HG03060 (cell line): Measurements from ENCODE around the gene BIRC3.
"Not testable (repeated sequence)": the region's sequence is repeated elsewhere in the genome, so short reads cannot be mapped to it uniquely, and the experiment has no call there.

Source experiments
- ATAC-seq: cut with Tn5 transposase; IDR thresholded peaks from one replicate; pipeline ENCODE4 v1.9.1; 2021; ENCODE audit warnings: low read depth, moderate number of reproducible peaks; ENCODE audit not compliant: unreplicated experiment

BIRC3 gene

DNA sequence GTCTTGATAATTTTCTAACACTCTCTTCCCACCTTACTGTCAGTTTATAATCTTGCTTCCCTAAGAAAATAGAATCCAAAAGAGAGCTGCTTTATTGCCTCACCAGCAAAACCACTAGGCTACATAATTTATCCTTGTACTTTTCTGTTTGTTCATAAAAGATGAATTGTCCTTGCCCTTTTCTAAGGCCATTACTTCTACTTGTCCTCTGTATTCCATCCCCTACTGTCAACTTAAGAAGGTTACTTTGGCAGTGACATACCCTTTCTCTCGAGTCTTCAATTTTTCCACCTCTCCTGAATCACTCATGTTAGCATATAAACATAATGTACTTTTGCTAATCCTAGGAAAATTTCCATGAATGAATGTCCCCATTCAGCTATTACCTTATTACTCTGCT, 47.7 kb downstream of the BIRC3 start:
- no peak for ATAC-seq

DNA sequence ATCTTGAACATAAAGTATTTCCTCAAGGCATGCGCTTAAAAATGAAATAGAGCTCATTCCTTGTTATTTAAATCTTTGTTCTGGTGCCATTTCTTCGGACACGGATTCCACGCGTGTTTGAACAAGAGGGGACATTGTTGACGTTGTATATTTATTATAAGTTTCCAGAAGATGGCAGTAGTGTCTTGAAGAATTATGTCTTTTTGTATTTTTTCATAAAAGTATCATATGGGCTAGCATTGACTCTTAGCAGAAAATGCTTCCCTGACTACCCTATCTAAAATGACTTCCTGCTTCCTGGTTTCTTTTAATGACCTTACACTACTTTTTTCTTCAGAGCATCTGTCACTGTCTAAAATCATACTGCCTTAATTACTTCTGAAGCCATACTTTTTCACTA, 50.1 kb downstream of the BIRC3 start:
- no peak for ATAC-seq

DNA sequence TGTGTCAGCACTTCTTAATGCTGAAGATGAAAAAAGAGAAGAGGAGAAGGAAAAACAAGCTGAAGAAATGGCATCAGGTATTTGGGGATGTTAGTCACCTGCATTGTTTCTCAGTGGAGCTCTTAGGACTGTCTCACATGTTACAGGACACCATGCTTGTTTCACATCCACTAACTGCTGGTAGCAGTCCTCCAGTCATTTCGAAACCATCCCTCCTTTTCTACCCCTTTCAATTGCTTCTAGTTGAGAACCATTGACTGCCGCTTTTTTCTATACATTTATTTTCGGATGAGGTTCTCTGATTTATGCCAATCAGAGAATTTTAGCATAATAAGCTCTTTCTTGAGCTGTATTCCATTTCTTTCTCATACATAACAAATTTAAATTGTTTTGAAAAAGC, 51.2 kb downstream of the BIRC3 start:
- peak; percentile 100 for ATAC-seq

DNA sequence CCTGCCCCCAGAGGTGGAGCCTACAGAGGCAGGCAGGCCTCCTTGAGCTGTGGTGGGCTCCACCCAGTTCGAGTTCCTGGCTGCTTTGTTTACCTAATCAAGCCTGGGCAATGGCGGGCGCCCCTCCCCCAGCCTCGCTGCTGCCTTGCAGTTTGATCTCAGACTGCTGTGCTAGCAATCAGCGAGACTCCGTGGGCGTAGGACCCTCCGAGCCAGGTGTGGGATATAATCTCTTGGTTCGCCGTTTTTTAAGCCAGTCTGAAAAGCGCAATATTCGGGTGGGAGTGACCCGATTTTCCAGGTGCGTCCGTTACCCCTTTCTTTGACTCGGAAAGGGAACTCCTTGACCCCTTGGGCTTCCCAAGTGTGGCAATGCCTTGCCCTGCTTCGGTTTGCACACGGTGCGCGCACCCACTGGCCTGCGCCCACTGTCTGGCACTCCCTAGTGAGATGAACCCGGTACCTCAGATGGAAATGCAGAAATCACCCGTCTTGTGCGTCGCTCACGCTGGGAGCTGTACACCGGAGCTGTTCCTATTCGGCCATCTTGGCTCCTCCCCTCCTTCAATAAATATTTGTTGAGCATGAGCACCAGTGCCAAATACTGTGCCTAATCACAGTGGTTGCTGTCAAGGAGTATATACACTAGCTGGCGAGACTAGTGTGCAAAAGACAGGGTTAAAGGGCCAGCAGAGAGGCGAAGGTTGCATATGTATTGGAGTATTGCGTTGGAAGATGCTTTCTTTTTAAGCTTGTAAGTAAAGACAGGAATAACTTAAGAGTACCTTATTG, 57.5 kb downstream of the BIRC3 start:
- ATAC-seq, result not testable (repeated sequence)

DNA sequence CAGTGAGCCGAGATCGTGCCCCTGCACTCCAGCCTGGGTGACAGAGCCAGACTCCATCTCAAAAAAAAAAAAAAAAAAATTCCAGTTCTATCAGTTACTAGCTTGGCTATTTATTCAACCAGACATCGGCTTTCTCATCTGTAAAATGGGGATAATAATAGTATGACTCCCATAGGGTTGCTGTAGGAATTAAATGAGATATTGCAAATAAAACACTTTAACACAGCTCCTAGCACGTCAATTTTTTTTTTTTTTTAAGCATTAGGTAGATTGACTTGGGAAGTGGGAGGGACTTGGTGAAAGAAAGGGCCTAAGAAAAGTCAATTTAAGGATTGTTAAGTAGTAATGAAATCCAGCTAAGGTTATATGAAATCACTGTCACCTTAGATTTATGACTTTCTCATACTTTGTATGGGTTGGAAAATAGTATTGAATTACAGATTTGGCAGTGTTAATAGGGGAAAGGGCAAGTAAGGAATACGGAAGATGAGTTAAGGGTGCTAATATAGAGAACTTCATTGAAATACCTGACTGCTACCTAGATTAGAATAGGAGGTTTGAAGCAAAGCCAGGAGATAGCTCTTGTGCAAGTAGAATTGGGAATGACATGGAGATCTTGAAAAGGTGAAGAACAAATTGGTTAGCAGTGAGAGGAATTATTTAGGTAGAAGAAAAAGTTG, 58.6 kb downstream of the BIRC3 start:
- ATAC-seq, result no peak

DNA sequence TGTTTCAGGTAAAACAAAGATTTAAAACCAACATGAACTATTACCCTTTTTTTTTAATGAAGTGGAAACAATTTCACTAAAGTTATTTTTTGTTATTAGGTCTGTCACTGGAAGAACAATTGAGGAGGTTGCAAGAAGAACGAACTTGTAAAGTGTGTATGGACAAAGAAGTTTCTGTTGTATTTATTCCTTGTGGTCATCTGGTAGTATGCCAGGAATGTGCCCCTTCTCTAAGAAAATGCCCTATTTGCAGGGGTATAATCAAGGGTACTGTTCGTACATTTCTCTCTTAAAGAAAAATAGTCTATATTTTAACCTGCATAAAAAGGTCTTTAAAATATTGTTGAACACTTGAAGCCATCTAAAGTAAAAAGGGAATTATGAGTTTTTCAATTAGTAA, 60.6 kb downstream of the BIRC3 start:
- ATAC-seq, result no peak

DNA sequence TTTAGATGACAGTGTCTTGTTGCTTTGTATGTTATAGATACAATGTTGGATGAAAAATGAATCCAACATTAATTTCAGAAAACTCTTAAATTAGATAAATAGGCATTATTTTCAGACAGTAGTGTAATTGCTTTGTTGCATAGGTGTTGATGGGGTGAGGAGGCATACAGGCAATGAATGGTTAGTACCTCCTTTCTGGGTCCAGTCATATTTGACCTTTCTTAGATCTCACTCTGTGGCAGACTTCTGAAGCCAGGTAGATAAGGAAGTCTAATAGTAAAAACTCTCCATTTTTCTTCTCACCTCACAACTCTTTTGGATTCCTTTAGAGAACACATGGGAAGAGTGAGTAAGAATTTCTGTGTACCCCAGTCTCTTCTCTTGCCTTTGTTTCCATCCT, 61.5 kb downstream of the BIRC3 start:
- no peak for ATAC-seq

DNA sequence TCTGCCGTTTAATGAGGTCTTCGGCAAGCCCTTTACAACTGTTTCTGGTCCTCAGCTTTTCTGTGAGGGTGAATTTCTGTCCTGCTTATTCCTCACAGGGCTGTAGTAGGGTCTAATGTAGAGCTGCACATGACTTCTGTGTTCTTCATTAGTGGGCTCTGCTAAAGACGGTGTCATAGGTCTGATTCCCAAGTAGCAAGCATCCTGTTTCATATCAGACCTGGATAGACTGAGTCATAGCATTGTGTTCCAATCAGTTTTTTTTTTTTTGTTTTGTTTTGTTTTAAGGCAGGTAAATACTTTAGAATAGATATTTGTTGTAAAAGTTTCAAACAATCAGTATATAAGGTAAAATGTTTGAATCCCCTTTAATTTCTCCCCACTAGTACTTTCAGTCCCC, 65.1 kb downstream of the BIRC3 start:
- no peak for ATAC-seq

DNA sequence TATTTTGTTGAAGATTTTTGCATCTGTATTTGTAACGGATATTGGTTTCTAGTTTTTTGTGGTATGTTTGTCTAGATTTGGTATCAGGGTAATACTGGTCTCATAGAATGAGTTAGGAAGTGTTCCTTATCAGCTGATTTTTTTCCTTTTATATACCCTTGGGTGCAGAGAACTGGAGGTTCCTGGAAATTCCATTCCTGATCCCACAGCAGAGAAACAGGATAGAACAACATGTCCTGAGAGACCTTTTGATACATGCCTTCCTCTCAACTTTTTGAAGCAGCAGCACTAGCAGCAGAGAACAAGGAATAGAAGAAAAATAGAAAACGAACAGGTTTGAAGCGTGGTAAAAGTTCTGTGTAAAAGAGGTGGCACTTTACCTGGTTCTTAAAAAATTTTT, 66.6 kb downstream of the BIRC3 start:
- no peak for ATAC-seq

DNA sequence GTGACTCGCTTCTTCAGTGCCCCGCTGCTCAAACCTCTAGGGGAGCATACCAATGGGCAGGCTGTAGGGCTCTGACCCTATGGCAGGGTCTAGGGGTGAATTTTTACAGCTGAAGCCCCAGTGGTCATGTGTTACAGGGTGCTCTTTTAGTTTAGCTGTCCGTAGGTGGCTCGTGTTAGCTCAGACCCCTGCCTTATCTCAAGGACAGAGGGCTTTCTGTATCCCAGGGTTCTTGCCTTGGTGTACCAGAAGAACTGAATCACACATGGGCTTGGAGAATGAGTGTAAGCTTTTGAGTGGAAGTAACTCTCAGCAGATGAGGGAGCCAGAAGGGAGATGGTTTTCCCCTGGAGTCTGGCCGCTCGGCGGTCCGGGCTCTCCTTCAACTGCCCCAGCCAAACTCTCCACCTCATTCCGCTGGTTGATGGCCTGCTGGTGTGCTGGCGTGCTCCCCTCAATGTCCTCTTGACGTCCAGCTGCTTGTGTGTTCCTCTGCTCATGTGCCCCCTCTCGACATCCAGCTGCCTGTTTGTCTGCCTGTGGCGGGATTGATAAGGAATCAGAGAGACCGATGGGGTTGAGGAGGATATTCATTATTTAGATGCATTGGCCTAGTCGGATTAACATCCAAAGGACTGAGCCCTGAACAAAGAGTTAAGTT, 67.3 kb downstream of the BIRC3 start:
- no peak for ATAC-seq

DNA sequence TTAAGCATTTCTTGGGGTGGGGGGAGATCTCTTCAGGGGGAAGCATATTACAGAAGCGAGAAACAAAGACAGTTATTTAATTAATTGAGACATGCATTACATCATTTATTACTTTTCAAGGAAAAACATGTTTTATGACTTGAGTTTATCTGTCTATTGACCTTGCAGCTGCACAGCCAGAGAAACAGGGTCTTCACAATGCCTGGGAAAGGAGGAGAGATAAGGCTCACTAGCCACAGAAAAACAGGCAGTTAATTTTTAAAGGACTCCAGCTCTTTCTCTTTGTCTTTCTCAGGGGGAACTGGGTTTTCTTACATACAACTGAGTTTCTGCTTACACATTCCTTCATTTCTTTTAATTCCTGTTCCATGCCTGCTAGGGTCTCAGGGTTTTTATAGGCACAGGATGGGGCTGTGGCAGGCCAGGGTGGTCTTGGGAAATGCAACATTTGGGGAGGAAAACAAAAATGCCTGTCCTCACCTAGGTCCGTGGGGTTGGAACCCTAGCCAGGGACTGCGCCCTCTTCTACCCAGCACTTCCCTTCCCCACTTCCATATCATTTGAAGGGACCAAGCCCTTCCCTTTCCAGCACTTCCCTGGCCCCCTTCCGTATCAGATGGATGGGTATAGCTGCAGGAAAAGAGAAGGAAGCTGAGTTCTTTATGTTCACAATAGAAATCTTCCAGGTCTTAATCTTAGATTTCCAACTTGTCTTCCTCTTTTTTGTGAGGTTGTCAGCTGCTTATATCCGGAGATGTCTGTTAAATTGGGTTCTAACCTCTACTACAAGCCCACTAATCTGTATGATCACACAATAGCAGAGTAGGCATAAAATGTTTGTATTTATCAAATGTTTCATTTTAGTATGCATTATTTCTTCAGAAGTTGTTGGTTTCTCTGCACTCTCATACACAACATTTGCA, 68.1 kb downstream of the BIRC3 start:
- ATAC-seq, result no peak

DNA sequence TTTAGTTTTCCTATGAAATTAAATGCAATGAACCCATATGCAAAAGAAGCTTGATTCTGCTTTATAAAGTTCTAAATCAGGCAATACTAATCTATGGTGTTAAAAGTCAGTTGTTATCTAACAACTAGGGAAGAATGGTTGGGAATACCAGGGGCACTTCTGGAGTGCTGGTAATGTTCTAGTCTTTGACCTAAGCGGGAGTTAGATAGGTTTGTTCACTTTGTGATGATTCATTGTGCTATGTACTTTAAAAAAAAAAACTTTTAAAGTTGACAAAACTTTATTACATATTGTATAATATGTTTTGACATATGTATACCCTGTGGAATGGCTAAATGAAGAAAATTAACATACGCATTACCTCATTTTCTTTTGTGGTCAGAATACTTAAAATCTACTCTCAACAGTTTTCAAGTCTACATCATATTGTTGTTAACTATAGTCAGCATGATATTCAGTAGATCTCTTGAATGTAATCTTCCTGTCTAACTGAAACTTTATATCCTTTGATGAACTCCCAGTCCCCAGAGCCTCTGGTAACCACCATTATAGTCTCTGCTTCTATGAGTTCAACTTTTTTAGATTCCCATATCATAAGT, 69.0 kb downstream of the BIRC3 start:
- ATAC-seq, result no peak

DNA sequence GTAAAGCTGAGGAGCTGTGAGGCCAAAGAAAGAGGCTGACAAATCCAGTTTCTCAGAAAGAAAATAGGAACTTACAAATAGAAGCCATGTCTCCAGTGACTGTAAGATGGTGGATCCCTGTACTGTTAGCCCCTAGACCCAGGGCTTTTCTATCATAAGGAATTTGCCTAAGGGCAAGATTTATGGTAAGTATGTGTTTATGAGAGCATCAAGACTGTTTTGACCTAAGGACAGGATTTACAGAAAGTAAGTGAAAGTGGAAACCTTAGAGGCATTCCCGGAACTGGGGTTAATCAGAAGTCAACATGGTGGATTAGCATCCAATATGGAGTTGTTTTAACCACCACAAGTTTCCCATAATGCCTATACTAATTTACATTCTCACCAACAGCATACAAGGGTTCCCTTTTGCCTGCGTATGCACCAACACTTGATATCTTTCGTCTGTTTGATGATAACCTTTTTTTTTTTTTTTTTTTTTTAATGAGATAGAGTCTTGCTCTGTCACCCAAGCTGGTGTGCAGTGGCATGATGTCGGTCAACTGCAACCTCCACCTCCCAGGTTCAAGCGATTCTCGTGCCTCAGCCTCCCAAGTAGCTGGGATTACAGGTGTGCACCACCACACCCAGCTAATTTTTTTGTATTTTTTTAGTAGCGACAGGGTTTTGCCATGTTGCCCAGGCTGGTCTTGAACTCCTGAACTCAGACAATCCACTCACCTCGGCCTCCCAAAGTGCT, 69.9 kb downstream of the BIRC3 start:
- no peak for ATAC-seq
